HTERT RPE-1 (cell line): ENCODE results near the gene CLEC16A.

ENCODE experiments used
- in situ Hi-C: fragments of 300-500 bp; cut with MboI; formaldehyde crosslinking; loops from 4 replicates; pipeline ENCODE4 v1.14.3; 2020; ENCODE audit warnings: low sequenced_read_pairs

The CLEC16A gene

DNA sequence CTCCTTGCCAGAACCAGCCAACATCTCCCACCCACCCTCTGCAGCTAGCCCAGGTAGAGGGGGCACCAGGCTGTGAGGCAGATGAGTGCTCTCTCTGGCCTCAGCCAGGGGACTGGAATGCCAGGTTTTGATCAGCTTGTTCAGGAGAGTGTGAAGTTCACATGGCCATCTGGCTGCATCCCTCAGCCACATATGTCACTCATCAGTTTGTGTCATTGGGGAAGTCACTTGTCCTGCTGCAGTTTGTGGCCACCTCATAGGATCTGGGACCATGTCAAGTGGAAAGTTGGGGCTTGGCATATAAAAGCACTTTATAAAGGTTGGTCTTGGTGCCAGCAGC, 164.1 kb downstream of the CLEC16A start:
- in situ Hi-C loops, result no loop called here

DNA sequence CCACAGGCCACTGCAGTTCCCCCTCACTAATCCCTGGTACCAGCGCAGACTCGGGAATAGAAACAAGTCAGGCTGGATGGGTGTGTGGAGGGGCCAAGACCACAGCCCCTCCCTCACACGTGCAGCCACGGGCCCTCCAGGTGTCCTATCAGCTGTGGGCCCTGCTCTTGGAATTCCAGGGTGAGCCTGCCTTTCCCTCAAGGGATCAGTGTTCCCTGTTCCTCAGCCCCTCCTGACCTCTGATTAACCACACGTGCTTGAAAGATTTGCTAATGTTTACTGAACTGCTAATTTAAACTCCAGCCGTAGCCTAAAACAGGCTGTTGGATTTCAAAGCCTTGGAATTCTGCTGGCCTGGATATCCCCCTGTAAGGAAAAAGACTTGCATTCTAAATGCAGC, 165.2 kb downstream of the CLEC16A start:
- in situ Hi-C loops, result no loop called here

DNA sequence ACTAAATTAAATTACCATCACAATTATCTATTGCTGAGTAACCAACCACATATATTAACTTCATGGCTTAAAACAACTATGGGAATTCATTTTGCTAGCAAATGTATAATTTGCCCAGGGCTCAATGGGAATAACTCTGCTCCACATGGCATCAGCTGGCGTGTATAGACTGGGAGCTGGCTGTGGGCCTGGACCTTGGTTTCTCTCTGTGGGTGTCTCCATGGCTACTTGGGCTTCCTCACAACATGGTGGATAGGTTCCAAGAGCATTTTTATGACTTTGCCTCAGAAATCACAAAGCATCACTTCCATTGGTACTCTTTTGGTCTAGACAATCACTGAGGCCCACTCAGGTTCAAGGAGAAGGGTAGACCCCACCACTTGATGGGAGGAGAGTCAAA, 166.8 kb downstream of the CLEC16A start:
- in situ Hi-C loops, result no loop called here

DNA sequence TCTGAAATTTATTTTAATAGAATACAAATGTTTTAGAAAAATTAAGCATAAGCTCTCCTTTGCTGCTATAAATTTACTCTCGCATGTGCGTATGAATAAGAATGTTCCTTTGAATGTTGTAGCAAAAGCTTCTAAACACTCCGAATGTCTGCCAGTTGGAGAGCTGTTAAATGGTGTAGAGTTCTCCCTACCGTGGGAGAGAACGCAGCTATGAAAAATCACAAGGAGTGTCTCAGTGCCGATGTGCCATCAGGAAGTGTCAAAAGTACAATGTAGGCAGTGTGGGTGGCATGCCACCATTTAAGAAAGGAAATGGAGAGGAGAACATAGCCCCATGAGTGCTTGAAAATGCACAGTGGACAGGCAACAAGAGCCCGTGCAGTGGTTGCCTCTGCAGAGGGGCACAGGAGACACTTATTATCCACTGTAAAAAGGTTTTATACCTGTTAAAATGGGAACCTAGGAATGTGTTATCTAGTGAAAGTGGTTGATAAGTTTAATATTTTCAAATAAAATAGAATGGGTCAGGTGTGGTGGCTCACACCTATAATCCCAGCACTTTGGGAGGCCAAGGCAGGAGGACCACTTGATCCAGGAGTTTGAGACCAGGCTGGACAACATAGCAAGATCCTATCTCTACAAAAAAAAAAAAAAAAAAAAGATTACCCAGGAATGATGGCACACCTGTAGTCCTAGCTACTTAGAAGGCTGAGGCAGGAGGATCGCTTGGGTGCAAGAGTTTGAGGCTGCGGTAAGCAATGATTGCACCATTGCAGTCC, 167.7 kb downstream of the CLEC16A start:
- in situ Hi-C loops, result no loop called here

DNA sequence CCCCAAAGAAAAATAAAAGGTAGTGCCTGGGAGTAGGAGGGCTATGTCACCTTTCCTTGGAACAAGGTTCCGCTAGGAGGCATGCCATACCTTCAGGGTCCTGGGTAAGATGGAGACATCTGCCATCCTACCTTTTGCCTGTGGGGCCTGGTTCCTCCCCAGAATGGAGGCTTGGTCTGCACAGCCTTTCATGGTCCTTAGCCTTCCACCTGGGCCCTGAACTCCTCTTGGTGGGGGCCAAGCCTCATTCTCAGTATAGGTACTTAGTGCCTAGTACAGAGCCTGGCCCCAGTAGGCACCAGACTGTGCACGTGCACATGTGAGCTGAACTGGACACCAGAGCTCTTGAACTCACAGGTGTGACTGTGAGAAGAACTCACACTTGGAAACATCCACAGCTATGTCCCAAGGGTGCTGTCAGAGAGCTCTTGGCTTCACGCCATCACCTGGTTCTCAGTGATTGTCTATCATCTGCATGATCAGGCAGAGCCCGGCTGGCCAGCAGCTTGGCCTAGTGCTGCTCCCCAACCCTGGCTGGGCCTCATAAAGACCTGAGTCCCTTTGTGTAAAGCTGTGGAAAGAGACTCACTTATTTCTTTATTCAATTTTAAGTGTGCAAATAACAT, 168.5 kb downstream of the CLEC16A start:
- in situ Hi-C loops, result no loop called here

DNA sequence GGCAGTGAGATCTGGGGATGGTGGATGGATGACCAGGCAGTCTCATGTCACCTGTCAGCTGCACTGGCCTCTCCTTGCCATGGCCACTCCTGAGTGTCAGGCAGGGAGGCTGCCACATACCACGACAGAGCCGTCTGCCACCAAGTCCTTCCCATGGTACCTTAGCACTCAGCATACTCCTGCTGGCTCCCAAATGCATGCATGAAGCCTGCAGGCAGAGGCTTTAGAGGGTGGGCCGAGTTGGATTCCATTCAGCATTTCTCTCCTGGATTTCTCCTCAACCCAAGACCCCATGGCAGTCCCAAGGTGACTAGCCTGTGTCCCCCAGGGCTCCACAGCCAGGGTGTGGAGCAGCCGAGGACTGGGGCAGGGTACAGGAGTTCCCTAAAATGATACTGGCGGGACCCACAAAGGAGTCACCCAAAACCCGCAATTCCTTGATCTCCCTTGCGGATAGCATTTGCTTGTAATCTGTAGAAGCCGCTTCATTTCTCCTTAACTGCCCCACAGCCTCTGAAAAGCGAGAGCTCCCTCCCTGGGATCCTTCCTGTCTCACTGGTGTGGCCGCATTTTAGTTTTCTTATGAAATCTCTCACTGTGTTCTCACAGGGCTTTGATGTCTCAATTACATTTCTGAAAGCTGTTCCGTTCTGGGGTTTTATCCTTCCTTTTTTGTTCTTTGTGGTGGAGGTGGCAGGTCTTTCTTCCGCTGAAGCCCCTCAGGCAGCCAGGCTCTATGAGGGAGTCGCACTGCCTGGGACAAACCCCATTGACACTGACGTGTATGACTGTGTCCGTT, 170.2 kb downstream of the CLEC16A start:
- in situ Hi-C loops, result no loop called here

DNA sequence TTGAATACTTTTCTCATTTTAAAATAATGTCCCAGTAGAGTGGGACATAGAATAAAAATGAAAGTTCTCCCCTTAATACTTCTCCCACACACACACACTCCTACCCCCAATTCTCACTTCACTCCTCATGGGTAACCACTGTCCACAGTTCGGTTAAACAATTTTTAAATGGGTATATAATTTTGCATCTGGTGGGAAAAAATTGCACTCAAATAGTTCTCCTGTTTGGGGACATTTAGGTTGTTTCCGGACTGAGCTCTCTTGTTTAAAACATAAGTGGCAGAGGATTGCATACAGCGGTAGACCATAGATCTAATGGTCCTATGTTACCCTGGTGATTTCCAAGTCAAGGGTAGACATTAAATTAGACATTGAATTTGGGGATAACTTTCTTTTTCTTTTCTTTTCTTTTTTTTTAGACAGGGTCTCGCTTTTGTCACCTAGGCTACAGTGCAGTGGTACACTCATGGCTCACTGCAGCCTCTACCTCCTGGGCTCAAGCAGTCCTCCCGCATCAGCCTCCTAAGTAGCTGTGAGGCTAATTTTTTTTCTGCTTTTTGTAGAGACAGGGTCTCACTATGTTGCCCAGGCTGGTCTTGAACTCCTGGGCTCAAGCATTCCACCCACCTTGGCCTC, 173.3 kb downstream of the CLEC16A start:
- in situ Hi-C loops, result no loop called here

DNA sequence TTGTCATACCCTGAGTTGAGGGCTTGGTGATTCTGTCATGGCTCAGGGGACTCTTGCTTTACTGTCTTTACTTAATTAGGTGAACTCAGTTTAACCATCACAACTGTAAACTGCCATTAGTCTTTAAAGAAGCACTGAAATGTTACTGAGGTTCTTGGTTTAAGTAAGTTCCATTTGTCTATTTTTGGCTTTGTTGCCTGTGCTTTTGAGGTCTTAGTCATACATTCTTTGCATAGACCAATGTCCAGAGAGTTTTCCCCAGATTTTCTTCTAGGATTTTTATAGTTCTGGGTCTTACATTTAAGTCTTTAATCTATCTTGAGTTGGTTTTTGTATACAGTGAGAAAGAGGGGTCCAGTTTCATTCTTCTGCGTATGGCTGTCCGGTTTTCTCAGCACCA, 174.1 kb downstream of the CLEC16A start:
- in situ Hi-C loops, result no loop called here

DNA sequence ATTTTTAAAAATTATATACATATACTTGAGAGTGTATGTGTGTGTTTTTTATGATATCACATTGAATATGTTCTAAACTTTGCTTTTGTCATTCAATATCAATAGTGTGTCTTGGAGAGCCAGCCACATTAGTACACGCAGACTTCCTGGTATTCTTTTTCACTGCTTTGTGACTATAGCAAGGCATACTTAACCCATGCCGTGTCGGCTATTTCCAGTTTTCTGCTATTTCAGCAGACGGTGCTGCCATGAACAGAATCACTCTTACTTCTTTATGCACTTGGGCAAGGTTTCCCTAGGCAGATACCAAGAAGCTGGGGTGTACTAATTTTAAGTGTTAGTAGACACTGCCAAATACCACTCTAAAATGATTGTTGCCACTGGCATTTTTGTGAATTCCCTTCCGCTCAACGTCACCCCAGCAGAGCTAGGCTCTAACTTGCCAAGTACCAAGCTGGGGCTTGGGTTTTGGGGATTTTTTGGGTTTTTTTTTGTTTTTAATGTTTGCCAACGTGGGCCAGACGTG, 176.8 kb downstream of the CLEC16A start:
- in situ Hi-C loops, result no loop called here

DNA sequence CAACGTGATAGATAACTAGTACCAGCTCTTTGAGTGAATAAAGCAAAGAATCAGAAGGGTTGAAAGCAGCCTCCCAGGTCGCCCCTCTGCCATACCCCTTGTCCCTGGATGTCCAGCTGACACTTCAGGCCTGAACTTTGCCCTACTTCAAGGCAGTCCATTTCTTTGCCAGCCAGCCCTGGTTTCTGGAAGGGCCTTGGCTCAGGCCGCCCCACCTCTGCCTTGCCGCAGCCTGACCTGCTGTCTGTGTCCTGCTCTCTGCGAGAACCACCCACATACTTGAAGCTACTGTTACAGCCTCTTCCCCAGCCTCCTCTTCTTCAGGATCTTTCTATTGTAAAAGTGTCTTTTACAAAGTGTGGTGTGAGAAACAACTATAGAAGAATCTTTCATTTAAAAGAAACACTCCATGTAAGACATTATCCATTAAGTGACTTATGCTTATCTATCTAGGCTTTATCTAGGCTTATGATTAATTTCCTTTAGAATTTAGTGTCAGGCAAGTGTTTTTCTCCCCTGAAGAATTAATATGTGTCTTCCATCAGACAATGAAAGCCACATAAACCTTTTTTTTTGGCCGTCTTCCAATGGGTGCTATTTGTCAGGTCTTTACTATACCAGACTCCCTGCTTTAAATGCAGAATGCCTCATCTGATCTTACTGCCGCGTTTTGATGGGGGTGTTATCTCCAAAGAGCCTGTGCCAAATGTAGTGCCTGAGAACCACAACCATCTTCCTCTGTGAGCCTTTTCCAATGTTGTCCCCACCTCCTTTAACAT, 177.7 kb downstream of the CLEC16A start:
- in situ Hi-C loops, result no loop called here

DNA sequence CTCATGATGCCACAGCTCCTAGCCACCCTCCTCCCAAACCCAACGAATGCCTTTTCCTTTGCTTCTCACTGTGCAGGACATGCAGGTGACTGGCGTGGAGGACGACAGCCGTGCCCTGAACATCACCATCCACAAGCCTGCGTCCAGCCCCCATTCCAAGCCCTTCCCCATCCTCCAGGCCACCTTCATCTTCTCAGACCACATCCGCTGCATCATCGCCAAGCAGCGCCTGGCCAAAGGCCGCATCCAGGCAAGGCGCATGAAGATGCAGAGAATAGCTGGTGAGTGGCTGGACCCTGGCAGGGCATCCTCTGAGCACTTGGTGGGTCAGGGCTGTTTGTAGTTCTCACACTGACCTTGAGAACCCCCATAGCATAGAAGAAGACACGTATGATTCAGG, 179.3 kb downstream of the CLEC16A start:
- in situ Hi-C loops, result no loop called here

DNA sequence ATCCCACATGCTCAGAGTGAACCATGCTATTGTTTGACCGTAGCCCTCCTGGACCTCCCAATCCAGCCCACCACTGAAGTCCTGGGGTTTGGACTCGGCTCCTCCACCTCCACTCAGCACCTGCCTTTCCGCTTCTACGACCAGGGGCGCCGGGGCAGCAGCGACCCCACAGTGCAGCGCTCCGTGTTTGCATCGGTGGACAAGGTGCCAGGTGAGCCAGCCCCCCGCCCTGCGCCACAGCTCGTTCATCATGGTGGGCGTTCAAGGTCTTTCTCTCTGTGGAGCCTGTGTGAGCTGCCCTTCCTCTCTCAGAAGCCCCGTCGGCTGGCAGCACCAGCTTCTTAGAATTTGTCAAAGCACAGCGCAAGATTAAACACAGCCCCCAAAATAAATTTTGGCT, 181.6 kb downstream of the CLEC16A start:
- in situ Hi-C loops, result no loop called here

DNA sequence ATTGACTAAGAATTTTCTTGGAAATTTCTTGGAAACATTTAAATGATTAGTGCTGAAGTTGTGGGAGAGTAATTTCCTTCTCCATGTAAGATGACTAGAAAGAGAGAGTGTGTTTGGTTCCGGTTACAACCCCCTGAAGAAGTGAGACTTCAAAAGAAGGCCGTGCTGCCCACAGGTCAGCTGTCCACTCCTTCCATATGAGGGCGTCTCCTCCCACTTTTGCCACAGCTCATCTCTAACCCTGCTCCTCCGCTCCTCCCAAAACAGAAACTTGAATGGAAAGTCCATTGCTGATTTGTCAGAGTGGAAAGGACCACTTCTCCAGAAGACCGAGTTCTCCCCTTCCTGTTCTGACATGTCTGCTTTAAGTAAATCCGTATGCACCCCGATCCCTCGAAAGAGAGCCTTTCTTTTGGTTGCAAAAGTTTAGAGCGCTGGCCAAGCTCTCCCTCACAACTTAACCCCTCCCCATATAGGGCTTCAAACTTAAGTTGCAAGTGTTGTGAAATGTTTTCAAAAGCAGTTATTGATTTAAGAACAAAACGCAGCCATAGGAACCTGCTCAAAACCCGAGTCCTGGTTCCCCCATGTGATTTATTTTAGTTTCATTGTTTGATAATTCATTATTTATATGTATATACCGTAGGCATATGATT, 182.2 kb downstream of the CLEC16A start:
- in situ Hi-C loops, result no loop called here

DNA sequence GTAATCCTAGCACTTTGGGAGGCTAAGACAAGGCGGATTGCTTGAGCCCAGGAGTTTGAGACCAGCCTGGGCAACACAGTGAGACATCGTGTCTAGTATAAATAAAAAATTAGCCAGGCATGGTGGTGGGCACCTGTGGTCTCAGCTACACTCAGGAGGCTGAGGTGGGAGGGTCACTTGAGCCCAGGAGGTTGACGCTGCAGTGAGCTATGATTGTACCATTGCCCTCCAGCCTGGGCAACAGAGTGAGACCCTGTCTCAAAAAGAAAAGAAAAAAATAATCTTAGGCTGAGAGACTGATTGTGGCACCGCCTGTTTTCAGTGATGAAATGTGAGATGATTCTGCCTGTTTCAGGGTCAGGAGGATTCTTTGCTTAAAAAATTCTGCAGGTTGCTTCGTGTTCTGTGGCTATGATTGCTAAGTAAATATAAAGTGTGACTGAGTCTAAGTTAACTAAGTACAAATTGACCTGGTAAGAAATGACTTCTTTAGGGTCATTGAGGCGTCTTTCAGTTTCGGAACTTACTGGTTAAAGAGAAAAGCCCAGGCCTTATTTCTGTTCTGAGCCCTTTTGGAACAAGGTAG, 183.3 kb downstream of the CLEC16A start:
- in situ Hi-C loops, result no loop called here

DNA sequence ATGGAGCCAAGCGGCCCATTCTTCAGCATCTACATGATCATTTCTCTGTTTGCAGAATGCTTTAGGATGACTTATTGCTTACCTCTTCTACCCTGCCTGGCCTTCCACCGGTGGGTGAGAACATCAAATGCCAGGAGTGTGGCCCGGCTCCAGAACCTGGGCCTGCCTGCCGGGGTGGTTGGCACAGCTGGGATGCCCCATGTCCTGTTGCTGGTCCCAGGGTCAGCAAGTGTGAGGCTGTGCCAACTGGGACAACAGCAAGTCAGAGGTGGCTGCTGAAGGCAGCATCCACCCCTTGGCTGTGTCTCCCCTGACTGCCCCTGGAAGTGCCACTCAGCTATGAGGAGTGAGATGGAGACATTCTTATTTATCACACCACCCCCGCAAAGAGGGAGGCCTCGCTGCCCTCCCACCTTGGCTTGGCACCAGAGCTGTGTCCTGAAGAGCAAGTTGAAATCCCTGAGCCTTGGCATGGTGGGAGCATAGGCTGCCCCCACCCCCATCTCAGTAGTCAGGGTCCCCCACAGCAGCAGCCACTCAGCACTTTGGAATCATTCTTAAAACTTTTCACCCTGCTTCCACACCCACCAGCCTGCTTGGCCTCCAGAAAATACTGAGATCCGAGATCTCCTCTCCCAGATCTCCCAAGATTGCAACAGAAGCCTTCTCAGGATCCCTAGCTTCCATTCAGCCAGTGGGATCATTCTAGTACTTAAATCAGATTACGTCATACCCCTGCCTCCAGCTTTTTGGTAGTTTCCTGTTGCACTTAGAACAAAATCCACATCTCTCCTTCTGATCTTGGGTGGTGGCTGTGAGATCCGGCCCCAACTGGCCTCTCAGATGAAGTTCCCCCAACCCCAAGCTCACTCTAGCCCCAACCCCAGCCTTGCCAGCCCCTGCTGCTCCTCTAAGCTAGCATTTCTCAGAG, 184.1 kb downstream of the CLEC16A start:
- in situ Hi-C loops, result no loop called here

DNA sequence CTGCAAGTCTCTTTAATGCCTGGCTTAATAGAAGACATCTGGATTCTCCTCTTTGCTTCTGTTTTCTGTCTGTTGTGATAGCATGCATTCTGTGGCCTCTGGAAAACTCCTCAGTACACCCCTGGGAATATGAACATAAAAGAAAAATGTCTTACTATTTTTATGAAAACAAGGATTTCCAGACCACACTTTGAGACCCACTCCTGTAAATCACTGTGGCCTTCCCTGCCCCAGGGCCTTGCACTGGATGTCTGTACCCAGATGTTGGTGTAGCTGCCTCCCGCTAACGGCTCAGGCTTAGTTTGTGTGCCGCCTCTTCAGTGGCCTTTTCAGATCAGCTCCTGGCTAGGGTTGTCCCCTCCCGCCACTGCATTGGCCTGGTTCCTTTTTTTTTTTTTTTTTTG, 185.0 kb downstream of the CLEC16A start:
- in situ Hi-C loops, result no loop called here

DNA sequence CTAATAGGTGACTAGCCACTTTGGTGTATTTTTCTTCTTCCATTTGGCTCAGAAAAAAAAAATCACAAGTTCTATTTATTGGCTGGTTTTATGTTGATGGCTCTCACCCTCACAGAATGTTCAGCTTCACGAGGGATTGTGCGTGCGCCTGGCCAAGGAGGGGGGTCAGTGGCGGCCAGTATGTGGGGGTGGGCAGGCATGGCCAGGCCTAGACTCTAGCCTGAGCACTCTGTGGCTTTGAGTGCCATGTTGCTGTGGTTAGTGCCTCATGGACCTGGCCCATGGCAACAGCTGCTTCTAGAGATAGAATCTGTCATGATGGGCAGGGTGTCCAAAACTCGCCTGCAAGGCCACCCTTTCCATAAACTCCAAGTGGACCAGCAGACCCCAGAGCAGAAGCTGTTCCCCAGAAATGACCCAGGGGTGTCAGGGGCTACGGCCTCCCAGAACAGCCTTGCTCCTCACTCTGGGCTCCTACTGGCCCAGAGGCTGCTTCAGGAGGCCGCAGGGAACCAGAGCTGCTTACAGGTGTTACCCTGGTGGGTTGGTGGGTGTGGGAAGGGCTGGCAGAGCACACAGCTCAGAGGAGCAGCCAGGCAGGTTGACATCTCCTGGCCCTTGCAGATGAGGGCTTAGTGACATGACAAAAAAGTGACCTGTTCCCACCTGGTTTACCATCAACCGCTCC, 186.8 kb downstream of the CLEC16A start:
- in situ Hi-C loops, result no loop called here

DNA sequence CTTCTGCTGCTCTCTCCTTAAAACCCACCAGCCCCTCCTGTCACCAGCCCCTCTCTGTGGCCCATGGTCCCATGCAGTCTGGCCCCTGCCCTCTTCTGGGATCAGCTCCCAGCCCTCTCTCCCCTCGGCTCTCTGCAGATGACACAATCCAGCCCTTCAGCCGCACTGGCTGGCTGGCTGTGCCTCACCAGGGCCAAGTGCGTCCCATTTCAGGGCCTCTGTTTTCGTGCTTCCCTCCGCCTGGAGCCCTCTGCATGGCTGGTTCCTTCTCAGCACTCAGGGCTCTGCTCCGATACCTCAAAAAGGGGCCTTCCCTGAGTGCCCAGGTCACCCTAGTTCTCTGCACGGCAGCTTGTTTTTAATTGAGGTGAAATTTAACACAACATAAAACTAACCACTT, 187.3 kb downstream of the CLEC16A start:
- in situ Hi-C loops, result no loop called here
